GM18907 (cell line): ENCODE measurements around the gene GCAT.

Experiments used
- ATAC-seq: cut with Tn5 transposase; IDR thresholded peaks from one replicate; pipeline ENCODE4 v1.9.1; 2021; ENCODE audit warnings: mild to moderate bottlenecking, moderate library complexity; ENCODE audit not compliant: unreplicated experiment

The GCAT gene

GRCh38 chr22:37807410-37808293, at the start of gene GCAT:
Gene GCAT, plus strand, starts transcription at chr22:37807934. Its CDS starts 34 bp downstream, at chr22:37807968.
- peak; percentile 84 for ATAC-seq

GRCh38 chr22:37758694-37759093, 49.0 kb upstream of the GCAT start:
- no peak for ATAC-seq

GRCh38 chr22:37759281-37759680, 48.5 kb upstream of the GCAT start:
- ATAC-seq, result no peak

- ATAC-seq, result no peak
These were observed 47.6 kb upstream of the GCAT start for GRCh38 chr22:37760152-37760551.

- ATAC-seq, result no peak
These were observed 45.3 kb upstream of the GCAT start for GRCh38 chr22:37762389-37762836.

- no peak for ATAC-seq
These were observed 44.7 kb upstream of the GCAT start for GRCh38 chr22:37763012-37763411.

- no peak for ATAC-seq
These were observed 44.1 kb upstream of the GCAT start for GRCh38 chr22:37763652-37764051.

GRCh38 chr22:37764622-37765021, 43.1 kb upstream of the GCAT start:
- no peak for ATAC-seq

- ATAC-seq, result no peak
These were observed 42.2 kb upstream of the GCAT start for GRCh38 chr22:37765498-37765897.

GRCh38 chr22:37765953-37766576, 41.7 kb upstream of the GCAT start:
- ATAC-seq, result no peak

GRCh38 chr22:37768273-37768672, 39.5 kb upstream of the GCAT start:
- ATAC-seq, result no peak

- ATAC-seq, result no peak
These were observed 38.7 kb upstream of the GCAT start for GRCh38 chr22:37769056-37769455.

GRCh38 chr22:37771081-37771480, 36.7 kb upstream of the GCAT start:
- ATAC-seq, result no peak

GRCh38 chr22:37771702-37772427, 35.9 kb upstream of the GCAT start:
- no peak for ATAC-seq

GRCh38 chr22:37774728-37775127, 33.0 kb upstream of the GCAT start:
- ATAC-seq, result no peak

- no peak for ATAC-seq
These were observed 31.7 kb upstream of the GCAT start for GRCh38 chr22:37775785-37776638.

GRCh38 chr22:37776639-37777005, 31.1 kb upstream of the GCAT start:
- no peak for ATAC-seq

- no peak for ATAC-seq
These were observed 30.5 kb upstream of the GCAT start for GRCh38 chr22:37777122-37777687.

- ATAC-seq, result no peak
These were observed 29.2 kb upstream of the GCAT start for GRCh38 chr22:37778370-37779009.
